Esophagus muscularis mucosa (tissue), 4 donors: ENCODE measurements around the gene IL23R.

Experiments used
- CTCF ChIP-seq, 3 experiments: fragments of 200-600 bp in 2 of 3; fragments of 450-650 bp in 1 of 3; sonication (generic) in 2 of 3; IDR thresholded peaks; one replicate each; pipeline ENCODE4 v1.5.1; 2017 to 2019; ENCODE audit warnings: antibody characterized with exemption in 3 of 3, mild to moderate bottlenecking in 2 of 3, moderate library complexity in 1 of 3
- EP300 ChIP-seq: sonication (generic); formaldehyde crosslinking; IDR thresholded peaks from one replicate; pipeline ENCODE4 v1.6.1; 2017; ENCODE audit warnings: antibody characterized with exemption
- POLR2AphosphoS5 ChIP-seq, 2 donors: sonication (generic); formaldehyde crosslinking; IDR thresholded peaks; one replicate each; pipeline ENCODE4 v1.6.1; 2017; ENCODE audit warnings: antibody characterized with exemption in 2 of 2

DNA sequence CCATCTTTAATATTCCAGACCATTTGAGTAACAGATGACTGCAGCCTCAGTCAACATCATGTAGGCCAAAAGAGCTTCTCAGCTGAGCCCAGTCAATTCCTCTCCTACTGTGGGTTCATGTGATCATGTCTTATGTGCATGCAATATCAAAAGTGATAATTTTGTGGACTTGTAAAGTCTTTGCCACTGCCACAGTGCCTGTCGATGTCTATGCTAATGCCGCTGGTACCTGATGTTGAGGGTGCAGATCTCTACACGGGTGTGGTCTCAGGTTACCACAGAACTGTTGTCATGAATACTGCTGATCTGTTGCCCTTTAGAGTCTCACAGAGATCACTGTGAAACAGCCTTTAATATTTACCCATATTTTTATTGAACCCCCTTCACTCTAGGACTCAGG, 20.2 kb upstream of the IL23R start:
- no peak for TF ChIP-seq EP300
- no peak for TF ChIP-seq POLR2AphosphoS5 (IDR thresholded peaks at IDR 0.05)
- TF ChIP-seq CTCF (IDR thresholded peaks at IDR 0.05), result no peak
